GM18870 (cell line): ENCODE data around the gene IFIT2.
"Not testable (repeated sequence)": the region's sequence is repeated elsewhere in the genome, so short reads cannot be mapped to it uniquely, and the experiment has no call there.

ENCODE experiments used
- ATAC-seq: cut with Tn5 transposase; IDR thresholded peaks from one replicate; pipeline ENCODE4 v1.9.1; 2021; ENCODE audit warnings: moderate library complexity; ENCODE audit not compliant: unreplicated experiment

The IFIT2 gene

DNA sequence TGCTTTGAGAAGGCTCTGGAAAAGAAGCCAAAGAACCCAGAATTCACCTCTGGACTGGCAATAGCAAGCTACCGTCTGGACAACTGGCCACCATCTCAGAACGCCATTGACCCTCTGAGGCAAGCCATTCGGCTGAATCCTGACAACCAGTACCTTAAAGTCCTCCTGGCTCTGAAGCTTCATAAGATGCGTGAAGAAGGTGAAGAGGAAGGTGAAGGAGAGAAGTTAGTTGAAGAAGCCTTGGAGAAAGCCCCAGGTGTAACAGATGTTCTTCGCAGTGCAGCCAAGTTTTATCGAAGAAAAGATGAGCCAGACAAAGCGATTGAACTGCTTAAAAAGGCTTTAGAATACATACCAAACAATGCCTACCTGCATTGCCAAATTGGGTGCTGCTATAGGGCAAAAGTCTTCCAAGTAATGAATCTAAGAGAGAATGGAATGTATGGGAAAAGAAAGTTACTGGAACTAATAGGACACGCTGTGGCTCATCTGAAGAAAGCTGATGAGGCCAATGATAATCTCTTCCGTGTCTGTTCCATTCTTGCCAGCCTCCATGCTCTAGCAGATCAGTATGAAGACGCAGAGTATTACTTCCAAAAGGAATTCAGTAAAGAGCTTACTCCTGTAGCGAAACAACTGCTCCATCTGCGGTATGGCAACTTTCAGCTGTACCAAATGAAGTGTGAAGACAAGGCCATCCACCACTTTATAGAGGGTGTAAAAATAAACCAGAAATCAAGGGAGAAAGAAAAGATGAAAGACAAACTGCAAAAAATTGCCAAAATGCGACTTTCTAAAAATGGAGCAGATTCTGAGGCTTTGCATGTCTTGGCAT is 4.8 kb downstream of the IFIT2 start:
- ATAC-seq: no peak

DNA sequence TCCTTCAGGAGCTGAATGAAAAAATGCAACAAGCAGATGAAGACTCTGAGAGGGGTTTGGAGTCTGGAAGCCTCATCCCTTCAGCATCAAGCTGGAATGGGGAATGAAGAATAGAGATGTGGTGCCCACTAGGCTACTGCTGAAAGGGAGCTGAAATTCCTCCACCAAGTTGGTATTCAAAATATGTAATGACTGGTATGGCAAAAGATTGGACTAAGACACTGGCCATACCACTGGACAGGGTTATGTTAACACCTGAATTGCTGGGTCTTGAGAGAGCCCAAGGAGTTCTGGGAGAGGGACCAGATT is 5.4 kb downstream of the IFIT2 start:
- ATAC-seq: no peak

DNA sequence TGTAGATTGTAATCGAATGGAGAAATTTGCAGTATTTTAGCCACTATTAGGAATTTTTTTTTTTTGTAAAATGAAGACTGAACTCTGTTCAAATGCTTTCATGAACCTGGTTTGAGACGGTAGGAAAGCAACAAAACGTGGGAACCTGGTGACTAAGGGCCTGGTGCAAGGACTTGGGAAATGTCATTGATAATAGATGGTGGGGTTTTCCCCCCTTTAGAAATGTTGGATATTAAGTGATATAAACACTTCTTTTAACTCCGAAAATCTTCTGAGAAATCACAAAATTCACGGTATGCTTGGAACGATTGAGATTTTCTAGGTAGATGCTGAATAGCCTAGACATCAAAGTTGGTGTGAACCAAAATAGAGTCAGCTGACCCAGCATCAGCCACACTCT is 6.4 kb downstream of the IFIT2 start:
- no peak for ATAC-seq

DNA sequence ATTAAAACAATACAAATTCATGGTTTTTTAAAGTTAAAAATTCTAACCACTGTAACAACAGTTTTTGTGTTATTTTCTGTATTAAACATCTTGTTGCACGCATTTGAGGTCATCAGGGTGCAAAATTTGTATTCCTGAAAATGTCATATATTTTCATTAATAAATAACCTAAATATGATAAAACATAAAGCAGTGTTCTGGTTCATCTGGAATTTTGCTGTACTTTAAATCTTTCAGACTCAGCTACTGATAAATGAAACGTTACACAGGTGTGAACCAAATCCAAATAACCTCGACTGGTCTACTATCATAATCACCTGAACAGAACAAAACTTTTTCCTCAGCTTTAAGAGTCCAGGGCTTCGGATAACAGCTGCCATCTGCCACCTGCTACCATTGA is 6.9 kb downstream of the IFIT2 start:
- ATAC-seq: no peak

DNA sequence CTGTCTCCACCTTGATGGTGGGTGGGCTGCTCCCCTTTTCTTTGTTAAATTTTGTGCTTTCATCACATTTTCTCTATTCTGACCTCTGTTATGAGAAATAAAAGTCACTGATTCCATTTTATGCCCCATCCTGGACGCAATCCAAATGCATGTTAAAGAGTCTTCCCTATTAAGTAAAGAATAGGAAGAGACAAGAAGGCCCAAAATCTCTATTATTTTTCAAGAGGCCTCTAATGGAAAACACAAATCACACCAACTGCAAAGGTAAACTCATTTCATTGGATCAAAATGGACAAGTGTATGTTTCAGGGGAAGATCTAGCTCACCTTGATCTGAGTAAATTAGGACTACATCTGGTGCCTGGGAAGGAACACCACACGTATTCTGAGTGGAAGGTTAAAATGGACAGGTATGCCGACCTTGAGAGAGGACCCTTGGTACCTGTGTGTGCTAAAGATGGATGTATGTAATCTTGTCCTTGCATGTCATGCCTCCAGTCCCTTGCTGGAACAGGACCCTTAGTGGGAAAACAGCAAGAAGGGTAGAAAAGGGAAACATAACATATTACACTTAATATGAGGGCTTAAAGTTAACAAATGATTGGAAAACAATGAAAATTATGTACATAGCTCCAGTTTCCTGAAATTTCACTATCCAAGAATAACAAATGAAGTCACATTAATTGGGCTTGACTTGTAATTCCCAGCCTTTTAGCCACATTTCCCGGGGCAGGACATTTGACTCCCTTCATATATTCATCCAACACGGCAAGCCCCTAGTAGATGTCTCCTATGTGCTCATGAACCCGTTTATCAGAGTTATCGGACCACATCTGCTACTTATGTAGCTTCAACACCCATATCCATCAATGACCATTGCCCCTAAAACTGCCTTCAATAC is 7.6 kb downstream of the IFIT2 start:
- no peak for ATAC-seq

DNA sequence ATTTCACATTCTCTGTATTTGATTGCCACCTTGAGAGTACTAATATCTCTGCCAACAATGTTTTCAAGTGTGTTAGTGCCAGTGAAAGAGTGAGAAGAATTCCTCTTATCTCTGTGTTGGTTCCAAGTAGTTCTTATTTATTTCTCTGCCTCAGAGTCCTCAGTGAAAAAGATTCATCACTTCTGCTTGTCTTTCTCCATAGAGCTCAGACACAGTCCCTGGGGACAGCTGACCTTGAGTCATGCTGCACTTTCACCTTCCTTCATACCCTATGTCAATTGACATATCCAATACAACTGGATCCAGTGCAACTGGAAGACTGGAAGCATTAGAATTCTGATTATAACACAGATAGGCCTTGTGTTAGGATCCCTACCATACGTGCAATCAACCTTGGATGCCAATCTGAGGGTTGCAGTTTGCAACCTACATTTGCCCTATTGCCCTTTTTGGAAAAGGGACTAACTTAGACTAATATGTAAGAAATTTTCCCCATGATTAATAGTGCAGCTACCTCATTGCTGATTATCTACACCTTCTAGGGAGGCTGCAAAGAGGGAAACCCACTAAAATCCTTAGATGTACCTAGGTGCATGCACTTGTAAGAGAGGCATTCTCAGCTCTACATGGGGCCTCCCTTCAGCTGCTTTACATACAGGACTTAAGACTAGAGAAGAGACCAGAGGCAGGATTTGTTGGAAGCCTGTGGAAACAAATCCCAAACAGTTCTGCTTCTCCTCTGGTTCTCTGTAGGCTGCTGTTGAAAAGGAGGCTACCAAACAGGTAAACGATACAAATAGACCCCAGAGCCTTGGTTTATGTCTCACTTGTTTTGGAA is 8.4 kb downstream of the IFIT2 start:
- ATAC-seq: no peak

DNA sequence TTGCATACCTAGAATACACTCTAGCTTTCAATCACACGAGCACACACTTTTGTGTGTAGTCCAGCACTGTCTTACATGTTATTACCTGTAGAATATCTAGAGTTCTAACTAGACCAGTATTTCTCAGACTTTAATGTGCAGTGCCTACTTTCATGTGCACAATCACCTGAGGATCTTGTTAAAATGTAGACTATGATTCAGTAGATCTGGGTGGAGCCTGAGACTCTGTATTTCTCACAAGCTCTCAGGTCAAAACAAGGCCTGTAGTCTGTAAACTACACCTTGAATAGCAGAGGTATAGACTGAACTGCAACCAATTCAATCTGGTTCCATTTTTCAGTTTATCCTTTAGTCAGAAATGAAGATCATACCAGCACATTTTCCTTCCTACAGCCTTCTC is 11.1 kb downstream of the IFIT2 start:
- ATAC-seq: no peak

DNA sequence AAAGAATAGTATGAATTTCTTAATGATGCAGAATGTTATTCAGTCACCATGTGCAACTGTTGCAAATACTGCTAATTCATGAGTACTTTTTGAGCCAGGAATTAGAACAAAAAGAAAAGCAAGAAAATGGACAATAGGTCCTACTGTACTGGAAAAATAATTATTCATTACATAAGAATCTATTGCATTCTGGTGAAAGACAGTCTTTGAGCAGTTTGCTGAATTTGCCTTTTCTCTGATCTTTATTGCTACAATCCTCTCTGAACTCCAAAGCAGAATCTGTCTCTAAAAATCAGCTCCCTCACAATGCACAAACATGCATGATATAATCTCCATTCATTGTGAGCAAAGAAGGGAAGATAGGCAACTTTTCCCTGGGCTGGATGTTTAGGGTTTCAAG is 12.8 kb downstream of the IFIT2 start:
- ATAC-seq: no peak

DNA sequence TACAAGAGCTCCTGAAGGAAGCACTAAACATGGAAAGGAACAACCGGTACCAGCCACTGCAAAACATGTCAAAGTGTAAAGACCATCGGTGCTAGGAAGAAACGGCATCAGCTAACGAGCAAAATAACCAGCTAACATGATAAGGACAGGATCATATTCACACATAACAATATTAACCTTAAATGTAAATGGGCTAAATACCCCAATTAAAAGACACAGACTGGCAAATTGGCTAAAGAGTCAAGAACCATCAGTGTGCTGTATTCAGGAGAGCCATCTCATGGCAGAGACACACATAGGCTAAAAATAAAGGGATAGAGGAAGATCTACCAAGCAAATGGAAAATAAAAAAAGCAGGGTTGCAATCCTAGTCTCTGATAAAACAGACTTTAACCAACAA is 16.2 kb downstream of the IFIT2 start:
- ATAC-seq: not testable (repeated sequence)

DNA sequence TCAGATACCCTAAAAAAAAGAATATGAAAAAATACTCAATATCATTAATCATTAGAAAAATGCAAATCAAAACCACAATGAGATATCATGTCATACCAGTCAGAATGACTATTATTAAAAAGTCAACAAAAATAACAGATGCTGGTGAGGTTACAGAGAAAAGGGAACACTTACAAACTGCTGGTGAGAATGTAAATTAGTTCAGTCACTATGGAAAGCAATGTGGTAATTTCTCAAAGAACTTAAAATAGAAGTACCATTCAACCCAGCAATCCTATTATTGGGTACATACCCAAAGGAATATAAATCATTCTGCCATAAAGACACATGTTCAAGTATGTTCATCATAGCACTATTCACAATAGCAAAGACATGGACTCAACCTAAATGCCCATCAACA is 23.2 kb downstream of the IFIT2 start:
- not testable (repeated sequence) for ATAC-seq

DNA sequence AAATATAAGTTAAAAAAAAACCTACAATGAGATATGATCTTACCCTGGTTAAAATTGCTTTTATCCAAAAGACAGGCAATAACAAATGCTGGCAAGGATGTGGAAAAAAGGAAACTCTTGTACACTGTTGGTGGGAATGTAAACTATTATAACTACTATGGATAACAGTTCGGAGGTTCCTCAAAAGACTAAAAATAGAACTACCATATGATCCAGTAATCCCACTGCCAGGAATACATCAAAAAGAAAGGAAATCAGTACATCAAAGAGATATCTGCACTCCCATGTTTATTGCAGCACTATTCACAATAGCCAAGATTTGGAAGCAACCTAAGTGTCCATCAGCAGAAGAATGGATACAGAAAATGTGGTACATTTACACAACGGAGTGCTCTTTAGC is 24.0 kb downstream of the IFIT2 start:
- ATAC-seq: not testable (repeated sequence)

DNA sequence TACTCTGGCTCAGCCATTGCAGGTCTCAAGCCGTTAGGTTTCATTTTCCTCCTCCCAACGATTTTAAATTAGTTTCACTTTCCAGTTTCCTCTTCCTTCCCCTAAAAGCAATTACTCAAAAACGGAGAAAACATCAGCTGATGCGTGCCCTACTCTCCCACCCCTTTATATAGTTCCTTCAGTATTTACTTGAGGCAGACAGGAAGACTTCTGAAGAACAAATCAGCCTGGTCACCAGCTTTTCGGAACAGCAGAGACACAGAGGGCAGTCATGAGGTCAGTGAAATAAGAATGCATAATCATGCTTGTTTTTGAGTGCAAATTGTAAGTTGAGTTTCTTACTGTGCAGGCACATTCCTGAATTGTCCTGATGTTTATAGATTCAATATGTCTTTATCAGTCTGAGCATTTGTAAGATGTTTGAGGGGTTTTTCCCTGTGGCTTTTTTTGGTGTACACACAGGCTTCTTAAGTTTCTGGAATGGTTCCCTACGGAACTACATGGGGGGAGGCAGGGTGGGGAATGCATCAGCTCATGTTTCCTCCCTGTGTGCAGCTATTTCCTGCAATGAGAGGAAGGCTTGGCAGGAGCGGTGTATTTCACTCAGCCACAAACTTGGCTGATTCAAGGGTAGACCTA is 26.1 kb downstream of the IFIT2 start, which contains the start of gene IFIT3:
TSS of gene IFIT3 (plus strand) at position 195 of the 639 bp plus-strand sequence. CDS start at position 272, 77 bp downstream.
- ATAC-seq: no peak

DNA sequence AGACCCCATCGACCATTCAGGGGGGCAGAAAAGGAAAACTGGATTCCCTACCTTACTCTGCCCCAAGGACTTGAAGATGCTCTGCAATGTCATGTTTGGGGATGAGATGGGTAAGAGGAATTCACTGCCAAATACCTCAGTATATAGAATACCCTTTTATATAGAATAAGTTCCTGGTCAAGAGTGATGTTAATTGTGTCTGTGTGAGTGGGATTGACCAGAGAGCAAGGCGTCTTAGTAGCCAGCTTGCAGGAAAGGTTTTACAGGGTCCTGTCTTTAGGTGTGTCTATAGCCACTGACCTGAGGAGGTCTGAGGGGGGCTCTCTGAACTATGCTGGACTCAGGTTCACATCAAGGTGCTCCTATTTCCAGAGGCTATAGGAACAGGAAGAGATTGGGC is 27.3 kb downstream of the IFIT2 start:
- no peak for ATAC-seq

DNA sequence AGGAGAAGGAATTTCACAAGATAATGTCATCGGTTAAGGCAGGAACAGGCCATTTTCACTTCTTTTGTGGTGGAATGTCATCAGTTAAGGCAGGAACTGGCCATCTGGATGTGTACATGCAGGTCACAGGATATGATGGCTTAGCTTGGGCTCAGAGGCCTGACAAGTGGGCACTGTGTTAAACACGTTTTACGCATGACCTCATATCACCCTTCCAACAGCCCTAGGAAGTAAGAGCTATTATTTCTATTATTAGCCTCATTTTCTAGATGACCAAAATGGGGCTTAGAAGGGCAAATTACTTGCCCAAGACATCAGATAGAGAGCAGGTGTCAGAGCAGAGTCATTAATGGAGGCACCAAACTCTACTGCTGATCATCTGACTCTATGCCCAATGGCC is 28.2 kb downstream of the IFIT2 start:
- not testable (repeated sequence) for ATAC-seq

DNA sequence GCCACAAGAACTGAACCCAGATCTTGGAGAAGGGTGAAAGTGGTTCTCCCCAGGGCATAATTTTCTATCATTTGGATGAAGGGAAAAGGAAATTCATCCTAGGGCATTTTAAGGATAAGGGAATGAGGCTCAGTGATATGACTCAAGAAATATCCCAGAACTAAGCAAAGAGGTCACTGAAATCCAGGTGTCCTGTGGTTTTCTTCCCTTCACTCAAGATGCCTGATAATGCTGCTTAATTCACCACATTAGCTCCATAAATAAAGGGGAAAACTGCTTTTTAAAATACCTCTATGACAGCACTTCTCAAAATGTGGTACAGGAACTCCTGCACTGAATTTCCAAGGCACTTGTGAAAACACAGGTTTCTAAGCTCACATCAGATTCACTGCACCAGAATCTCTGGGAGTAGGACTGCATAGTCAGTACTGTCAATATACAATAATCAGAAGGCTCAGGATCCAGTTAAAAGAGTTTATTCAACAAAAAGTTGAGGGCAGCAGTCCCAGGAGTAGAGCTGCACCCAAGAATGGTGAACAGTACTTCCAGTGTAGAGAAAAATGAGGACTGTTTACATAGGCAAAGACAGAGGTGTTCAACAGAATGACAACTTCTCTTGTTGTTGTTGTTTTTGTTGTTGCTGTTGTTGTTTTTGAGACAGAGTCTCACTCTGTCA is 28.8 kb downstream of the IFIT2 start:
- ATAC-seq: no peak

DNA sequence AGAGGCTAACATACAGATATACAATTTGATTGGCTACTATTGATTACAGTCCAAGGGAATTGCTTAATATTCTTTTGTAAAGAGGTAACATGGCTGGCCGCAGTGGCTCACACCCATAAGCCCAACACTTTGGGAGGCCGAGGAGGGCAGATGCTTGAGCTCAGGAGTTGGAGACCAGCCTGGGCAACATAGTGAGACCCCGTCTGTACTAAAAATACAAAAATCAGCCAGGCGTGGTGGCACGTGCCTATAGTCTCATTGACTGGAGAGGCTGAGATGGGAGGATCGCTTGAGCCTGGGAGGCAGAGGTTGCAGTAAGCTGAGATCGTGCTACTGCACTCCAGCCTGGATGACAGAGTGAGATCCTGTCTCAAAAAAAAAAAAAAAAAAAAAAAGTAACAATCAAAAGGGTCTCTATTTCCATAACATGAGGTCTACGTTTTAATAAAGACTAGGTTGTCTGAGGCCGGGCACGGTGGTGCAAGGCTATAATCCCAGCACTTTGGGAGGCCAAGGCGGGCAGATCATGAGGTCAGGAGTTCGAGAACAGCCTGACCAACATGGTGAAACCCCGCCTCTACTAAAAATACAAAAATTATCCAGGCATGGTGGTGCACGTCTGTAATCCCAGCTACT is 29.8 kb downstream of the IFIT2 start:
- not testable (repeated sequence) for ATAC-seq

DNA sequence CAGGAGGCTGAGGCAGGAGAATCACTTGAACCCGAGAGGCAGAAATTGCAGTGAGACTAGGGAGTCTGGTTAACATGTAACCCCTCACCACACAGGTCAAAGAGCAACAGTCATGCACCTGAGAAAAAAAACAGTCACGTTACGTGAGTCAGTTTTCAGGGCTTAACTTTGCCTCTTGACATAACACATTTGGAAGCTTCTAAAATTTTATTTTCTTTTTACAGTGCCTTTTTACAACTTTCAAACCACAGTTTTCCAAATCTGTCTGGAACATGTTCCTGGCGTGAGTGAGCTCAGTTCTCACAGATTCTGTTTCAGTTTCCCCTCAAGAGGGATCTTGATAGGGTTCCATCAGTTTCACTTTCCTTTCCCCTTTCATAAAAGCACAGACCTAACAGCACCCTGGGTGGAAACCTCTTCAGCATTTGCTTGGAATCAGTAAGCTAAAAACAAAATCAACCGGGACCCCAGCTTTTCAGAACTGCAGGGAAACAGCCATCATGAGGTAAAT is 30.3 kb downstream of the IFIT2 start:
- ATAC-seq: peak; percentile 45

DNA sequence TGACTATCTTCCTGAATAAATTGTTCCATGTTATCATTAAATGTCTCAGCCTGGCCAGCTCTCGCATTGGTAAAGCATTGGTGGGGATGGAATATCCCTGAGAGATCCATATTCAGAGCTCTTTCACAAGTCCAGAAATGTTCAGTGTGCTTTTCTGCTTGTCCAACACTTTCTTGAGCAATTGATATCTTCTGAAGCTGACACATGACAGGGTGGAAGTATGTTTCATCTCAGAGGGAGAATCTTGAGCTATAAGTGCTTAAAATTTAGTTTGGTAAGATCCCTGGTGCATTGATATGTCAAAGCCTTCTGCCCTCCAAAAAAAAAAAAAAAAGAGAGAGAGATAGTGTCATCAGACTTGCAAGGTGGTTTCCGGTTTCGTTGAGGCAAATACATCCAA is 33.4 kb downstream of the IFIT2 start:
- ATAC-seq: no peak

DNA sequence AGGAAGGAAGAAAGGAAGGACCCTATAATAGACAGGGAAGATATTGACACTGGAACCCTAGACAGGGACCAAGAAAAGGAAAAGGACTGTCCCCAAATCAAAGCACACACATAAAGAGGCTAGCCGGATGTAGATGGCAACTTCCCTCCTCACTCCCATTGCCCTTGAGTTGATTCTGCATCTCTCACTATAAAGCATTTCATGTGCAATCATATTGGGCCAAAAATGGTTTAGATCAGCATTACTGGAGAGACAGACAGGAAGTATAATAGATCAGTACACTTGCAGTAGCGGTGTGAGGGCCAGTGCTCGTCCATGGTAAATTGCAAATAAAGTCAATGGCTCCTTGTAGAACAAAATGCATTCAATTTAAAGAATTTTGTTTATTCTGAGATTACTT is 34.4 kb downstream of the IFIT2 start:
- no peak for ATAC-seq
